Hematopoietic multipotent progenitor cell treated with erythropoietin and hydrocortisone succinate and interleukin-3 and kit ligand, for 8 days (in vitro differentiated cells): ENCODE measurements around the gene ATXN1.

Experiments
- DNase-seq: peaks from one replicate; pipeline ENCODE4 v3.0.0-alpha.2; 2015

Gene ATXN1

DNA sequence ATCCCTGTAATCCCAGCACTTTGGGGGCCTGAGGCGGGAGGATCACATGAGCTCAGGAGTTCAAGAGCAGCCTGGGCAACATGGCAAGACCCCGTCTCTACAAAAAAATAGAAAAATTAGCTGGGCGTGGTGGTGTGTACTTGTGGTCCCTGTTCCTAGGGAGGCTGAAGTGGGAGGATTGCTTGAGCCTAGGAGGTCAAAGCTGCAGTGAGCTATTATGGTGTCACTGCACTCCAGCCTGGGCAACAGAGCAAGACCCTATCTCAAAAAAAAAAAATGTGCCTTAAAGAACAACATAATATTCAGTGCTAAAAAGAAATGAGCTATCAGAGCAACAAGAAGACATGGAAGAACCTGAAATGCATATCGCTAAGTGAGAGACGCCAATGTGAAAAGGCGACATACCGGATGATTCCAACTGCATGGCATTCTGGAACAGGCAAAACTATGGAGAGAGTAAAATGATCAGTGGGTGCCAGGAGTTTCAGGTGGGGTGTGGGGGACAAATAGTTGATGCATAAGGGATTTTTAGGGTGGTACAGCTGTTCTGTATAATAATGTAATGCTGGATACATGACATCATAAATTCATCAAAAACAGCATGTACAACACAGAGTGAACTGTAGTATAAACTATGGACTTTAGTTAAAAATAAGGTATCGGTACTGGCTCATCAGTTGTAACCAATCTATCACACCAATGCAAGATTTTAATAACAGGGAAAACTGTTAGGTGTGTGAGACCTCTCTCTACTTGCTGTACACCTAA lies 442.1 kb downstream of the ATXN1 start:
- no peak for DNase-seq

DNA sequence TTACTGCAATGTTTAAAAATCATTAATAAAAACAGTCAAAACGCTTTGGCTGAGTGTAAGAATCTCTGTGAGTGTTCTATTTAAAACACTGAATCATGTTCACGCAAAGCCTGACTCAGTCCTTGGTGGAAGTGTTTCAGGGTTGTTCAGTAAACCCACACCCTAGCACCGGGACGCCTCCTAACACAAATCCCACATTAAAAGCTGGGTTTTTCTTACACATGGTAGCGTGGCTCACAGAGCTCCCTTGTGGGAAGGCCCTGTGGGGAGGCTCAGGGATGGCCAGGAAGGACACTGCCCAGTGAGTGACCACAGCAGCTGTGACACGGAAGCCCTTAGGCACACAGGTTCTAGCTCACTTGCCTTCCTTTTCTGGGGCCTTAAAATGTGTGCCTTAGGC lies 442.7 kb downstream of the ATXN1 start:
- no peak for DNase-seq

DNA sequence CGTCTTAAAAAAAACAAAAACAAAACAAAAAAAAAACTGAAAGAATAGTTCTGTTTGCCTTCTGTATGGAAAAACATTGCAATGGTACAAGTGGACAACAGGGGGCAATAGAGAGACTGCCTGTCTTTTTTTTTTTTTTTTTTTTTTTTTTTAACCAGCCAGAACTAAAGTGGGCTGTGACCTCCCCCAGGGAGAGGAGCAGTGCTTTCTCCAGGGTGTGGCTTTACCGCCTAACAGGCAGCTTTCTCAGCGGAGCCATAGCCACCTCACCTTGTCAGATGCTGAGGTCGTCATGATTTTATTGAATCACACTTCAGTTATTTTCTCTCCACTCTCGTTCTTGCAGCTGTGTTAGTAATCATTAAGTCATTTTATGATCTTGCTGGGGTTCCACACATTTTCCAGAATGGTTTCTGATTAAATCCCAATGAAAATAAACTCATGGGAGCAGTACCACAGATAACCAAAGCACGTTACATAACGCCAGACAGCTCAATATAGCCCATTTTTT lies 444.5 kb downstream of the ATXN1 start:
- peak; percentile 68 for DNase-seq

DNA sequence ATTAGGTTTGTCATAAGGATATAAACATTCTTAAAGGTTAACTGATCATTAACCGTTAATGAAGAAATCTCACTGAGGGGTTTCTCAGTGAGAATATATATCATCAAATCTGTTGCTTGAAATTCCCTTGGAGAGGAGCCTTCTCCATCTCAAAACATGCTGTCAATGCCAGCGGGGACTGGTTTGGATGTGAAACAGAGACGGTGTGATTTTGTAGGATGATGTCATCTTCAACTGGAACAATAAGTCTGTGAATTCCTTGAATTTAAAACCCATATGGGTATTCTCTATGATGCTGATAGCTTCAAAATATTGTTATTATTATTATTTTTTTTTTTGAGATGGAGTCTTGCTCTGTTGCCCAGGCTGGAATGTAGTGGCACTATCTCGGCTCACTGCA lies 447.0 kb downstream of the ATXN1 start:
- DNase-seq, result no peak

DNA sequence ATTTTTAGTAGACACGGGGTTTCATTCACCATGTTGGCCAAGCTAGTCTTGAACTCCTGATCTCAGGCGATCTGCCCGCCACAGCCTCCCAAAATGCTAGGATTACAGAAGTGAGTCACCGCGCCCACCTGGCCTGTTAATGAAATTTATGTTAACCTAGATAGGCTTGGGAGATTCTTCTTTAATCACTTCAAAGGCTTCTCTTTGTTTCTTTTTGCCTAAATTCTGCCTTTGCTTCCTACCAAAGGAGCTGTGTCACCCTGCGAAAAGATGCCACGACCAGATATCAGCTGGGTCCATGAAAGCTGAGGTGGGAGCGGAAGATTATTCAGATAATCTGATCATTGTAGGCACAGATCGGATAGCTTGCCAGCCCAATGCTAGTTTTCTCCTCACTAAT lies 447.5 kb downstream of the ATXN1 start:
- DNase-seq, result no peak

DNA sequence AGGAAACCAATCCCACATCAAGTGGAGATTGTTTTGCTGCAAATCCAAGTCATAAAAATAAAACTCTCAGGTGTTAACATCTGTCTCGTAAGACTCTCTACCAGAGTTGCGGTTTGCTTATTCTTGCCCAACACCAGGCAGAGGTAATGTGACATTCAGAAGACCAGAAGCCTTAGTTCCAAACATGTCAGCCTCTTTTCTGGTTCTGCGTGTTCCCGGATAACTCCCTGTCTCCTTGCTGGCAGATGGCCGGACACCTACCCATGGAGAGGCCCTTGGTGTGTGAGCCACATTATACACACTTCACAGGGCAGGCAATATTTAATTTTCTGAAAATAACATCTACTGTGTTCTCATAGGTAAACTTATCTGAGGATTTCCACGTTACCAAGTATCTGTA lies 449.5 kb downstream of the ATXN1 start:
- DNase-seq, result no peak

DNA sequence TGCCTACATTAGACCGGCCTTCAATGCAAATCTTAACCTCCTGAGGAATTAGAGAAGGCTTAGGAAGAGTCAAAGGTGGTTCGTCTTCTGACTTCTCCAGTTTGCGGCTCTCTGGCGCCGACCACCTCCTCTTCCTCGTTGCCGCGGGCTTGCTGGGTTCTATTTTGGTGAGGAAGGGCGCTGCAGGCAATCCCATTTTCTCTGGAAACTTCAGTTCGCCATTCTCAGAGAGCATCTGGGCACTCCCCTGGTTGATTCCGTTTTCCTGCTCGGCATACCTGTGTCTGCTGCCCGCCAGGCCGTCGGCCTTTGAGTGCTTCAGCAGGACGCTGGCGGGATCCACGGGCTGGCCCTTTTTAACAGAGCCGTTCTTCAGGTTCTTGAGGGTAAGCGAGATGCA lies 454.9 kb downstream of the ATXN1 start:
- no peak for DNase-seq

DNA sequence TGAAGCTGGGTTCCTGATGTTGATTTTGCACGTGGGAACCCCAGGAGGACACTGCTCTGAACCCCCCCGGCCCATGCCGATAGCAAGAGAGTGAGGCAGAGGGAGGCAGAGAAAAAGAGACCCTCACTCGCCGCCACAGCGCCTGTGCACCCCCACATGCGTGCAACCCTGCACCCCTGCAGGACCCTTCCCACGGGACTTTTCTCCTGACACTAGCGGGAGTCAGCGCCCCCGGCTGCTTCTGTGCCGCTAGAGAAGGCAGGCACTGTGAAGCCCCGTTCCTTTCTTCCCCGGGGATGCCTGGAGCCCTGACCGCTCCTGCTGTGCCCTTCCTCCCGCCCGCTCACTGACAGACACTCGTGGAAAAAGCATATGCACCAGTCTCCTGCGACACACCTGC lies 455.5 kb downstream of the ATXN1 start:
- DNase-seq, result no peak

DNA sequence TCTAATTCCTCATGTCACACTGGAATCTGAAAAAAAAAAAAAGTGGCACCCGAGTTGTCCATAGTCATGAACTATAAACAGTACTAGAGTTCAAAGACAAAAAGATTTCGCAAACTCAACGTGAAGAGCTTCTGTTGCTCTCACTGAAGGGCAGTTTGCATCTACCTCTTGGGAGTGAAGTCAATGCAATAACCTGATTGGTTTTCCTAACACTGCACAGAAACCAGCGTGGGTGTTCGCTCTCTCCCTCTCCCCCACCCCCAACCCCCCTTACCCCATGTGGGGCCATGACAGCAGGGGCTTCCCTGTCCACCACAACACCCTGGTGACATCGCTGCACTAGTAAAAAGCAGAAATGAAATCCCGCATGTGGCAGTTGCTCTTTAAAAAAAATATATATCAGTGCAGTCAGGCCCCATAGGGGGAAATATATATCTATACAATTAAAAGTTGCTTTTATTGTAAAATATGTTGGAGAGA lies 456.0 kb downstream of the ATXN1 start:
- no peak for DNase-seq

DNA sequence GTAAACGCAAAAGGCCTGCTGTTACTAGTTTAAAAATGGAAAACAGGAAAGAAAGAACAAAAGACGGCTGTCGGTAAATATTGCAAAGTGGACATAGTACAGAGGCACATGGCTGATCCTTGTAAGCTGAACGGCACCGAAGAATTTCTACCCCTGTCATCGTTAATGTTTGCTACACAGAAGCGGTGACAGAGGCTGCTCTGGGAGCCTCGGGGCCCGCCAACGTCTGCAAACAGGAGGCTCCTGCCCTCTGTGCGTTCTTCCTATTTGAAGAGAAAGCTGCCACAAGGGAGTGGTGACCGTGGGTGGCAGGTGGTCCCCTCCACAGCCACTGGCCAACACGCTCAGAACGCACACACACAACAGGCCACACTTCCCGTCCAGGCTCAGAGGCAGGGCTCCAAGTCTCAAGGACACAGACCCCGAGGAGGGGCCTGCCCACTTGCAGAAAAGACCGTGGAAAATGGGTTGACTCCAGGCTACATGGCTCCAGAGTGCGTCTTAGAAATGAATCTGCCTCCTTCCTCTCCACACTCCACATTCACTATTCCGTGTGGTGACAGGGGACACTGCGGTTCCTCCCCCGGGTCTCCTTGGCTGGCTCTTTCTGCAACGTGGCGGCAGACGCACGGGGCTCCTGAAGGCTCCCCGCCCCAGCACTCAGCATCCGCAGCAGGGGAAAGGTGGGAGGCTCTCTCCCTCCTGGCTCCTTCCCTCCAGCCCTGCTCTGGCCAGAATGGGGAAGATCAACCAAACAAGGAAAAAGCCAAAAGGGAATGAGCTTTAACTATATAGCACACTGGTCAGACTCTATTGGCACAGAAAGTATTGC lies 458.3 kb downstream of the ATXN1 start:
- DNase-seq, result no peak

DNA sequence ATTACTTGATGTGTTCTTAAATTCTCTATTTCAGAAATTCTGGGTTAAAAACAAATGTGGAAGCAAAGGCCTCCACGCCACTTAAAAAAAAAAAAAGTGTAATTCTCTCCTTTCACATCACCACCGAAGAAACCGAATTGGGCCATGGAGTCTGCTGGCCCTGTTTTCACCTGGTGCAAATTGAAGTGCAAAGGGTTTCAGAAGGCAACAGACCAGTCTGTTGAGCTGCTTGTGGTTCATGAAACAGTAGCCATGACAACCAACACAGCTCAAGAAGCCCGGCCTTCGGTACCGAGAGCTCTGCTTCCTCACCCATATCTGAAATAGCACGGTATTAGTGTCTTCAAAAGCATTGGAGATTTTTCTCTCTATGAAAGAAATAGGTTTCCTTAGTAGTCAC lies 459.7 kb downstream of the ATXN1 start:
- no peak for DNase-seq

DNA sequence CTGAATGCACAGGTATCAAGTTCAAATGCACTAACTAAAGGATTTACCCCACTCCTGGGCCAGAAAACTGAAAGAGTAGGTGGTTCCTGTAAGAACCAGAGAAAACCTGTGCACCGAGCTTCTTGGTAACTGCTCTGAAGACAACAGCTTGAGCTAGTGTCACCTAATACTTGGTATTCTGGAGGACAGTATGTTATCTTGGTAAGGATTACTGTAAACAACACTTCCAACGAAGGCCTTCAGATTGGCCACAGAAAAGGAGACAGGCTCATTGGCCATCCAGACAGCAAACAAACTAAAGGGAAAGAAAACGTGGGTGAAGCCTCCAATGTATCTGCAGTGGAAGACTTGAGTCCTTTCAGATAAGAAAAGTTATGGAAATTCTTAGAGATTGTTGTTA lies 461.4 kb downstream of the ATXN1 start:
- no peak for DNase-seq

DNA sequence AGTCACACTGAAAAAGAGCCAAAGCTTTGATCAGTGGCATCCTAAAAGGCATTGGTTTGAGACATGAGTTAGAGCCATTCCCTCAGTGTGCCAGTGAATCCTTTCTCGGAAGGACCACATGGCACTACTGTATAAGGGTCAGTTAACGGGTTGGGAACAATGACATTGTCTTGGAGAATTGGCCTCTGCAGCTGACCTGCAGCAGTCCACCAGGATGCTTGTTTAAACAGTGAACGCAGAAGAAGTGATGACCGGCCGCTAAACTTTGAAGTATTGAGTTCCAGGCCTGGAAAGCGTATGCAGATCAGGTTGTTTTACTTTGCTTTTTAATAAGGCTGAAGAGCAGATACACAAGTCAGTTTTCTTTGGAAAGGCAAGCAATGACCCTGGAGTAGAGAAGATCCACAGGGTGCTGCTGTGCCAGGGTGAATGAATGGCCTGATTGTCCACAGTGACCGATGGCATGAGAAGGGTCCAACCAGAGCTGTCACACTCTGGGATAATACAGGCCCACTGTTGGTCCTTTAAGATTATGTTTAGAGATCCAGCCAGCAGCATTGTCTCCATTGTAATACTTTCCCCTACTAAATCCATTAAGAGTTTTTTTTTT lies 465.1 kb downstream of the ATXN1 start:
- no peak for DNase-seq

DNA sequence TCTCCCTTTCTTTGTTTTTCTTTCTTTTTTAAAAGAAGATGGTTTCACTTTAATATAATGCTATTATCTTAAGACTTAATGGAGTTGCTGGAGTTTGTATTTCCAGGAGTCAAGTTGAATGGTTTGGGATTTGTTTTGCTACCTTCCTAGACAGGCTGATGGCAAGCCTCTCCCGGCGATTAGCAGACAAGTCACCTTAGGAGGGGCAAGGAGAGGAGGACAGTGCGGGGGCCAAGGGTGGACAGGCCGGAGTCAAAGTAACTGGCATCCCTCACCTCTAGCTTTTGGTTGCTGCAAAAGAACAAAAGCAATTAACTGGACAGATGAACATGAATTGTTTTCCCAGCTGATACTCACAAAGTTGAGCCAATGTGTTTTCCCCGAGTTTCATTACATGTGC lies 465.8 kb downstream of the ATXN1 start:
- no peak for DNase-seq

DNA sequence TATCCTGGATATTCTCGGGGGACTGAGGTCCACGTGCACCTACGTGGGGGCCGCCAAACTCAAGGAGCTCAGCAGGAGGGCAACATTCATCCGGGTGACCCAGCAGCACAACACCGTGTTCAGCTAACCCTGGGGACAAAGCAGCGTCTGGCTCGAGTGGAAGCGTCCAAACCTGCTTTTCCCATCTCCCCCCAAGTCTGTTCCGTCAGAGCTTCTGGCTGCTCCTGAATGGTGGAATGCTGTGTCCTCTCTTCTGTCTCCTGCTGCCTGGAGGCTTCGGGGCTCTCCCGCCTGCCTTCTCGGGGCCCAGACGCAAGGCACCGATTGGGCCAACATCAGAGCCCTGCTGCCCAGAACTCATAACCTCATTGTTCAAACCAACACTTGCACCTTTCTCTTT lies 466.2 kb downstream of the ATXN1 start:
- DNase-seq, result no peak

DNA sequence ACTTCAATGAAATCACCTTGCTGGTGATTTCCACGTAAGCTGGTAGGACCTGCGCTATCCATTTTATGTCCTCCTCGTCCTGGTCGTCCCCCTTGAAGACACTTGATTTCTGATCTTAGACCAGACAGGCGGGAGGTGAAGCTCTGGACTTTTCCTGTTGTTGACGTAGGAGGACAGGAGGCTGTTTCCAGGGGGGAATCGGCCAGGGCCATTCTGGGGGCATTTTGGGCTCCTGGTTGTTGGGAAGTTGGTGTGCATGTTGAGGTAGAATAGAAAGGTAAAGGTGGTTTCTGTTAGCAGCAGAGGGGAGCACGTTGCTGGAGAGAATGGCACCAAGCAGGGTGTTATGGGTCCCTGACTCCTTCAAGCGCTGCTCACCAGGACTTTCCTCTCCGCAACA lies 466.9 kb downstream of the ATXN1 start:
- no peak for DNase-seq

DNA sequence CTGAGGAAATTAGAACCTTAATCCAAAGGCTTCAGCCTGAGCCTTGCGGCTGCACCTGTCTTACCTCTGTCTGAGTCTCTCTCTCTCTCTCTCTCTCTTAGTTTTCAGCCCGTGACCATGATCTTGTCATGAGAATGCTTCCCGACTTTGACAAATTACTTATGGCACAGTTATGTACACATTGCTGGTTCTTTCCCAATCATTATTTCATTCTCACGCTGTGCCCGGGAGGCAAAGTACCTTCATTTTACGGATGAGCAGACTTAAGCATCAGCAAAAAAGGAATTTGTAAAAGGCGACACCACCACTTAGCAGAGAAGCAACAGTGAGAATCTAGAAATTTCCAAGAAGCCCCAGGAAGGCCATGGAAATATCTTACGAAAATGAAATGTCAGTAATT lies 468.3 kb downstream of the ATXN1 start:
- no peak for DNase-seq

DNA sequence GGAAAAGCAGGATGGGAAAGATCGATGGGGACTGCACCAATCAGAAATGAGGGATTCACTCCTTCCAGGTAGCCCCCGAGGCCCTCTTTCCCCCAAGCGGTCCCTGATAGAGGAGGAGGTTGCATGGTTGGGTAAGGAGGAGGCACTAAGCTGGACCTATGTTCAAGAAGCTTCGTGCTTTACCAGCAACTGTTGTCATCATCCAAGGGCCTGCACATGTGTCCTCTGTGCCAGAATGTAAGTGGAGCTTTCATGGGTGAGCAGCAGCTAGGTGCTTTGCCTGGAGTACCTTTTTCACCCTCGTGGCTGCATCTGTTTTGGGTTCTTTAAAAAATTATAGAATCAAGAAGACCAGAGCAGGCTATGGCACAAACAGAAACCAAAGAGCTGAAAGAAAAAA lies 468.8 kb downstream of the ATXN1 start:
- no peak for DNase-seq

DNA sequence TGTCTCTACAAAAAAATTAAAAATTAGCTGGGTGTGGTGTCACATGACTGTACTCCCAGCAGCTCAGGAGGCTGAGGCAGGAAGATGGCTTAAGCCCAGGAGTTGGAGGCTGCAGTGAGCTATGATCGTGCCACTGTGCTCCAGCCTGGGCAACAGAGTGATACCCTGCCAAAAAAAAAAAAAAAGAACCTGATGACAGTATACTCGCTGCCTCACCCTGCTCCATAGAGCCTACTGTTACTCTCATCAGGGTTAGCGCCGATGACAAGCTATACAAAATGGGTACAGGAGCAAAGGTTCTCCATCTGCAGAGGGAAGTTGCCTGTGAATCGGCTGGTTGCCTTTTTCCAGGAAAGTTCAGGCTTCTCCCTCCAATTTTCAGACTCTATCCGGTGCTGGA lies 469.5 kb downstream of the ATXN1 start:
- no peak for DNase-seq

DNA sequence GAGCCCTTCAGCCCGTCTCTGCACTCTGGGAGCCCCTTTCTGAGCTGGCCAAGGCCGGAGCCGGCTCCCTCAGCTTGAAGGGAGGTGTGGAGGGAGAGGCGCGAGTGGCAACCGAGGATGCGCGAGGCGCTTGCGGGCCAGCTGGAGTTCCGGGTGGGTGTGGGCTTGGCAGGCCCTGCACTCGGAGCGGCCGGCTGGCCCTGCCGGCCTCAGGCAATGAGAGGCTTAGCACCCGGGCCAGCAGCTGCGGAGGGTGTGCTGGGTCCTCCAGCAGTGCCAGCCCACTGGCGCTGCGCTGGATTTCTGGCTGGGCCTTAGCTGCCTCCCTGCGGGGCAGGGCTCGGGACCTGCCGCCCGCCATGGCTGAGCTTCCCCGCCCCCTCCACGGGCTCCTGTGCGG lies 473.1 kb downstream of the ATXN1 start:
- DNase-seq, result no peak

DNA sequence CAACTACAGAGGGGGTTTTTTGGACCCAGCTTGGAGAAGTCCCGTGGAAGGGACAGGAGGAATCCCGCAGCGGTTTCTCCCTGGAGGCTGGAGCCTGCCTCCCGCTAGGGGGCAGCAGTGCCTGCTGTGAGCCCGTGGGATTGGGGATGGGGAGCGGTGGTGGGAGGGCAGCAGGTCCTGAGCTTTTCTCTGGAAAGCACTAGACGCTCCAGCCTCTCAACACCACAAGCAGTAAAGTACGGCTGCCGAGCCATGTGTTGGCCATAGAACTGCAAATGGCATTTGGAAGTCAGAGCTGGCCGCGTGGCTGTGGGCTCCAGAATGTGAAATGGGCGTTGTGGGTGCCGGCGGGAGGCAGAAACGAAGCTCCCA lies 475.1 kb downstream of the ATXN1 start:
- DNase-seq, result no peak

DNA sequence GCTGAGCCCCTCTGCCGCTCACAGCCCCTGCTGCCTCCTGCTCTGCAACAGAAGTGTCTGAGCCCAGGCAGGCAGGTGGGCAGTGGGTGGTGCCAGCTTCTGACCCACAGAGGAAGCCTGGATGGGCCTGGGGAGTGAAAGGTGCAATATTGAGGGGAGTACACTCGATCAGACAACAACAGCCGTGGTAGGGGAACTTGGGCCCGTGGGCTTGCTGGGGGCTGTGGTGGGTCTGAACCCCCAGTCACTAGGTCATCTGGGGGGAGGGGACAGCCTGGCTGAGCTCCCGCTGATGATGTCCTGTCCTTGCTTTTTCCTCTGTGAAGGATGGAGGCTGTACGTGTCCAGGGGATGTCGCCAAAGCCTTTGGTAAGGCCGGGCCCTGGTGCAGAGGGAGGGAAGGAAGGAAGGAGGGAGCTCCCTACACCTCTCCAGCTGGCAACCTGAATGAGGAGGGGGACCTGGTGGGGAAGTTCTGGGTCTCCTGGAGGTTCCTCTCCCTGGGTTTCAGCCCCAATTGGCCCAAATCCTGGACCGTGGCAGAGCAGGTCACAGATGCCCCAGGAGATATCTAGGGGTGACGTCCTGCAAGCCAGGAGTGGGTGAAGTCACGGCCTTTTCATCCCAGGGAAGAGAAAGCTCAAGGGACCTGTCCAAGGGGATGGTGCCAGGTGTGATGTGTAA lies 475.7 kb downstream of the ATXN1 start:
- no peak for DNase-seq

DNA sequence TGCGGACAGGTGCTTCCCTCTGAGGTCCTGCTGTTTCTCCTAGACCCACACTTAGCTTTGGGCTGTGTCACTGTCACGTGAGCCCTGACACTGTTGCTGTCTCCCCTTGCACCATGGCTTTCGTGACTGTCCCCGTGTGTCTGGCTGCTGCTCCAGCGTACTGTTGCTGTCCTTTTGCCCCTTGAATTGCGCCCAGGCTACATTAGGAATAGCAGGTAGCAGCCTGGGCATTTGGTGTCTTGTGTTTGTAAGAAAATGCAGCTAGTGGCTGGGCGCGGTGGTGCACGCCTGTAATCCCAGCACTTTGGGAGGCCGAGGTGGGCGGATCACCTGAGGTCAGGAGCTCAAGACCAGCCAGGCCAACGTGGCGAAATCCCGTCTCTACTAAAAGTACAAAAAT lies 476.8 kb downstream of the ATXN1 start:
- DNase-seq, result no peak
